ENCODE data around the gene PRKN. TPM values are rescaled to one million over a fixed set of nuclear protein-coding genes. Genes with fewer than 3 reads are reported as not detected.

The PRKN gene
- polyA plus RNA-seq, 1 donor from 2014 or later = 1.2 TPM

- Histone ChIP-seq H3K36me3 (ENCODE audit: insufficient read depth, low read length) (no peaks in the 10 kb centered on the region), H3F3A (ENCODE audit: insufficient read depth, low read length, poor library complexity, severe bottlenecking) (peaks cover 8% of the 10 kb centered on the region), H3K27ac (ENCODE audit: low read length) (peak overlapping the region; percentile 76), H3K4me3 (ENCODE audit: low read length) (no peak overlapping the region), H2AFZ (ENCODE audit: low read depth, low read length) (no peak overlapping the region), H3K27me3 (ENCODE audit: insufficient read depth, low read depth, low read length) (no peaks in the 10 kb centered on the region), H3K79me2 (replicated peaks; ENCODE audit: insufficient read depth, low read length) (no peaks in the 10 kb centered on the region), H3K9me2 (ENCODE audit: insufficient read depth, low read length) (no peaks in the 10 kb centered on the region), H4K20me1 (ENCODE audit: insufficient read depth) (no peaks in the 10 kb centered on the region), H3K9ac (ENCODE audit: low read length) (no peak overlapping the region), H3K9me3 (ENCODE audit: low read length) (no peaks in the 10 kb centered on the region), H3K4me2 (ENCODE audit: low read length) (no peak overlapping the region)
- TF ChIP-seq EP300 (conservative IDR thresholded peaks at IDR 0.05; ENCODE audit: poor library complexity, severe bottlenecking) (no peak), POLR2AphosphoS5 (IDR thresholded peaks at IDR 0.05) (no peak), RAD21 (conservative IDR thresholded peaks at IDR 0.05) (no peak), CTCF (IDR thresholded peaks at IDR 0.05; ENCODE audit: poor library complexity, severe bottlenecking) (no peak), EZH2 (IDR thresholded peaks at IDR 0.05; ENCODE audit: borderline replicate concordance, insufficient read depth, low read length, poor library complexity, severe bottlenecking) (no peak), SMC3 (conservative IDR thresholded peaks at IDR 0.05; ENCODE audit: poor library complexity) (no peak), MXI1 (conservative IDR thresholded peaks at IDR 0.05; ENCODE audit: poor library complexity, severe bottlenecking) (no peak), TAF1 (IDR thresholded peaks at IDR 0.05; ENCODE audit: low read depth) (no peak), REST (IDR thresholded peaks at IDR 0.05; ENCODE audit: borderline replicate concordance) (no peak)
Observed at GRCh38 chr6:162014069-162014811, 713.3 kb downstream of the PRKN start.

GRCh38 chr6:162005372-162005771 lies 722.2 kb downstream of the PRKN start:
- H3K27me3 ChIP-seq (ENCODE audit: insufficient read depth, low read depth, low read length) = no peaks in the 10 kb centered on the region
- H3K4me2 ChIP-seq (ENCODE audit: low read length) = no peak overlapping the region
- H3K9ac ChIP-seq (ENCODE audit: low read length) = no peak overlapping the region
- no peaks in the 10 kb centered on the region for H4K20me1 ChIP-seq (ENCODE audit: insufficient read depth)
- TF ChIP-seq POLR2AphosphoS5 (IDR thresholded peaks at IDR 0.05) (no peak), TAF1 (IDR thresholded peaks at IDR 0.05; ENCODE audit: low read depth) (no peak), REST (IDR thresholded peaks at IDR 0.05; ENCODE audit: borderline replicate concordance) (no peak), CTCF (IDR thresholded peaks at IDR 0.05; ENCODE audit: poor library complexity, severe bottlenecking) (no peak), SMC3 (conservative IDR thresholded peaks at IDR 0.05; ENCODE audit: poor library complexity) (no peak), MXI1 (conservative IDR thresholded peaks at IDR 0.05; ENCODE audit: poor library complexity, severe bottlenecking) (no peak), RAD21 (conservative IDR thresholded peaks at IDR 0.05) (no peak), EZH2 (IDR thresholded peaks at IDR 0.05; ENCODE audit: borderline replicate concordance, insufficient read depth, low read length, poor library complexity, severe bottlenecking) (no peak), EP300 (conservative IDR thresholded peaks at IDR 0.05; ENCODE audit: poor library complexity, severe bottlenecking) (no peak)
- H3K9me3 ChIP-seq (ENCODE audit: low read length) = peaks cover 5% of the 10 kb centered on the region
- no peaks in the 10 kb centered on the region for H3K36me3 ChIP-seq (ENCODE audit: insufficient read depth, low read length)
- no peaks in the 10 kb centered on the region for H3F3A ChIP-seq (ENCODE audit: insufficient read depth, low read length, poor library complexity, severe bottlenecking)
- no peak overlapping the region for H3K27ac ChIP-seq (ENCODE audit: low read length)
- H3K4me3 ChIP-seq (ENCODE audit: low read length) = no peak overlapping the region
- H3K79me2 ChIP-seq (replicated peaks; ENCODE audit: insufficient read depth, low read length) = no peaks in the 10 kb centered on the region
- no peaks in the 10 kb centered on the region for H3K9me2 ChIP-seq (ENCODE audit: insufficient read depth, low read length)
- no peak overlapping the region for H2AFZ ChIP-seq (ENCODE audit: low read depth, low read length)

Measured in neural cell (in vitro differentiated cells).